ENCODE measurements around the gene C1QC.

GRCh38 chr1:22595108-22595507 lies 48.3 kb upstream of the C1QC start:
- no peak for TF ChIP-seq CTCF (IDR thresholded peaks at IDR 0.05 in 2 of 3, conservative IDR thresholded peaks at IDR 0.05 in 1 of 3; ENCODE audit: borderline replicate concordance in 1 of 3, insufficient read depth in 1 of 3, low read depth in 2 of 3, low read length in 2 of 3)
- no peak for TF ChIP-seq POLR2A (IDR thresholded peaks at IDR 0.05; ENCODE audit: borderline replicate concordance, extremely low read depth, insufficient read depth, insufficient read length)
- TF ChIP-seq EGR1 (IDR thresholded peaks at IDR 0.05; ENCODE audit: low read depth) = no peak
- no peak for TF ChIP-seq RAD21 (IDR thresholded peaks at IDR 0.05; ENCODE audit: low read depth)
- TF ChIP-seq, protein P1, sequence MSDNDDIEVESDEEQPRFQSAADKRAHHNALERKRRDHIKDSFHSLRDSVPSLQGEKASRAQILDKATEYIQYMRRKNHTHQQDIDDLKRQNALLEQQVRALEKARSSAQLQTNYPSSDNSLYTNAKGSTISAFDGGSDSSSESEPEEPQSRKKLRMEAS (IDR thresholded peaks at IDR 0.05) = no peak
- TF ChIP-seq SIN3A (IDR thresholded peaks at IDR 0.05; ENCODE audit: low read depth) = no peak
- TF ChIP-seq ZNF274 (IDR thresholded peaks at IDR 0.05; ENCODE audit: low read depth, low read length) = no peak
- no peak for TF ChIP-seq CEBPB (IDR thresholded peaks at IDR 0.05; ENCODE audit: low read depth)
- TF ChIP-seq FOSL1 (IDR thresholded peaks at IDR 0.05; ENCODE audit: low read depth) = no peak
